Aorta (tissue), 4 donors: Measurements from ENCODE around the gene USP17L15. TPM values are rescaled to one million over a fixed set of nuclear protein-coding genes. Genes with fewer than 3 reads are reported as not detected.

Source experiments
- polyA plus RNA-seq, 2 donors: library from polyadenylated mRNA; stranded (reverse); fragments of 200-250 nt; gene quantifications; one replicate each; pipeline ENCODE4 v1.2.3, GENCODE V29; 2013
- total RNA-seq, 2 donors: library from RNA; stranded (reverse); fragmentation: NEBNext Ultra II Directional; extraction: Animal tissue kit (Norgen Biotek cat#: 25700); gene quantifications; one replicate each; pipeline ENCODE4 v1.2.1, GENCODE V29; 2021
- donor health status: healthy with polysubstance abuse.
- donor health status: Bipolar disorder and iron deficiency.
- donor health status: DM: no; HTN: no; CAD: no.
- donor health status: DM: yes; HTN: yes; CAD: no.

Gene USP17L15
- total and polyA plus RNA-seq, 4 donors, result not detected

Other genes with a start within 250 kb of the USP17L15 start
- not detected for gene FAM90A26, start 64.0 kb upstream of the USP17L15 start, total RNA-seq
- gene FAM90A26, start 64.0 kb upstream of the USP17L15 start, polyA plus RNA-seq, result not detected
- gene USP17L10, start 23.7 kb upstream of the USP17L15 start, total RNA-seq, result not detected
- not detected for gene USP17L10, start 23.7 kb upstream of the USP17L15 start, polyA plus RNA-seq
- gene USP17L11, start 19.0 kb upstream of the USP17L15 start, total RNA-seq, result not detected
- gene USP17L11, start 19.0 kb upstream of the USP17L15 start, polyA plus RNA-seq, result not detected
- not detected for gene USP17L12, start 14.2 kb upstream of the USP17L15 start, total RNA-seq
- gene USP17L12, start 14.2 kb upstream of the USP17L15 start, polyA plus RNA-seq, result not detected
- not detected for gene USP17L13, start 9.5 kb upstream of the USP17L15 start, total RNA-seq
- gene USP17L13, start 9.5 kb upstream of the USP17L15 start, polyA plus RNA-seq, result not detected
- not detected for gene USP17L17, start 9.5 kb downstream of the USP17L15 start, total RNA-seq
- gene USP17L17, start 9.5 kb downstream of the USP17L15 start, polyA plus RNA-seq, result not detected
- gene USP17L18, start 14.2 kb downstream of the USP17L15 start, total RNA-seq, result not detected
- gene USP17L18, start 14.2 kb downstream of the USP17L15 start, polyA plus RNA-seq, result not detected
- gene USP17L19, start 19.0 kb downstream of the USP17L15 start, total RNA-seq, result not detected
- gene USP17L19, start 19.0 kb downstream of the USP17L15 start, polyA plus RNA-seq, result not detected
- not detected for gene USP17L20, start 23.7 kb downstream of the USP17L15 start, total RNA-seq
- not detected for gene USP17L20, start 23.7 kb downstream of the USP17L15 start, polyA plus RNA-seq
- not detected for gene USP17L21, start 28.5 kb downstream of the USP17L15 start, total RNA-seq
- not detected for gene USP17L21, start 28.5 kb downstream of the USP17L15 start, polyA plus RNA-seq
- not detected for gene USP17L22, start 33.2 kb downstream of the USP17L15 start, total RNA-seq
- not detected for gene USP17L22, start 33.2 kb downstream of the USP17L15 start, polyA plus RNA-seq
- gene USP17L24, start 90.8 kb downstream of the USP17L15 start, total RNA-seq, result not detected
- gene USP17L24, start 90.8 kb downstream of the USP17L15 start, polyA plus RNA-seq, result not detected
- gene USP17L25, start 95.5 kb downstream of the USP17L15 start, total RNA-seq, result not detected
- not detected for gene USP17L25, start 95.5 kb downstream of the USP17L15 start, polyA plus RNA-seq
- not detected for gene USP17L26, start 100.3 kb downstream of the USP17L15 start, total RNA-seq
- not detected for gene USP17L26, start 100.3 kb downstream of the USP17L15 start, polyA plus RNA-seq
- not detected for gene USP17L5, start 105.0 kb downstream of the USP17L15 start, total RNA-seq
- not detected for gene USP17L5, start 105.0 kb downstream of the USP17L15 start, polyA plus RNA-seq
- not detected for gene USP17L27, start 109.8 kb downstream of the USP17L15 start, total RNA-seq
- gene USP17L27, start 109.8 kb downstream of the USP17L15 start, polyA plus RNA-seq, result not detected
- not detected for gene USP17L28, start 114.5 kb downstream of the USP17L15 start, total RNA-seq
- gene USP17L28, start 114.5 kb downstream of the USP17L15 start, polyA plus RNA-seq, result not detected
- gene USP17L29, start 119.3 kb downstream of the USP17L15 start, total RNA-seq, result not detected
- gene USP17L29, start 119.3 kb downstream of the USP17L15 start, polyA plus RNA-seq, result not detected
- gene USP17L30, start 128.7 kb downstream of the USP17L15 start, total RNA-seq, result not detected
- not detected for gene USP17L30, start 128.7 kb downstream of the USP17L15 start, polyA plus RNA-seq
- gene DEFB131A, start 210.0 kb downstream of the USP17L15 start, total RNA-seq, result not detected
- gene DEFB131A, start 210.0 kb downstream of the USP17L15 start, polyA plus RNA-seq, result not detected